NB4 (cell line): Measurements from ENCODE around the gene SOCS1.

Source experiments
- DNase-seq: peaks from one replicate; pipeline ENCODE4 v3.0.0; 2010; ENCODE audit warnings: low read depth
- H3K4me3 ChIP-seq: one replicate; pipeline ENCODE4 v1.5.1; 2011; ENCODE audit warnings: mild to moderate bottlenecking, low read depth, low read length, moderate library complexity
- MYC ChIP-seq: IDR thresholded peaks from 2 replicates; pipeline ENCODE4 v1.6.1; 2011; ENCODE audit warnings: low read depth, low read length
- POLR2A ChIP-seq: IDR thresholded peaks from 2 replicates; pipeline ENCODE4 v1.6.1; 2011; ENCODE audit warnings: mild to moderate bottlenecking; ENCODE audit not compliant: insufficient read length; ENCODE audit errors: extremely low read depth
- TF ChIP-seq, protein P1 (sequence below): IDR thresholded peaks from 2 replicates; pipeline ENCODE4 v1.6.1; 2011; ENCODE audit warnings: low read depth, low read length
- TF ChIP-seq, protein P2 (sequence below): IDR thresholded peaks from one replicate; pipeline ENCODE4 v1.5.1; 2012; ENCODE audit warnings: low read depth, low read length

The SOCS1 gene

DNA sequence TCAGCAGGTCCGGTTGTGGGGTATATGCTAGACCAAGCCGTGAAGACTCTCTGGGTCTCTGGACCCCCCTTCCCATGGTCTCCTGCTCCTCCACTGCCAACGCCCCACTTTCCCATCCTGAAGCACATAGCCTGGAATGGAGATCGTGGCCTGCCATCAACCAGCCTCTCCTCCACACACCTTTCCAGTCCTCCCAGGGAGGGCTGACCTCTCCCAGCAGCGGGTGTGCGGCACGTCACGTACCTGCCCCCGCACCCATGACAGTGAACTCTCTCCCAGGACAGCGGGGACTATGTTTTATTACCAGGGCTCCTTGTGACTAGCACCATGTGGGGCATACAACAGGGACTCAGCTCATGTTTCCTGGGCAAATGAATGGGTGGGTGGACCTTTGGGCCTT, 15.6 kb upstream of the SOCS1 start:
- H3K4me3 ChIP-seq: no peak overlapping the region
- DNase-seq: no peak
- TF ChIP-seq POLR2A: no peak
- TF ChIP-seq, protein P1, sequence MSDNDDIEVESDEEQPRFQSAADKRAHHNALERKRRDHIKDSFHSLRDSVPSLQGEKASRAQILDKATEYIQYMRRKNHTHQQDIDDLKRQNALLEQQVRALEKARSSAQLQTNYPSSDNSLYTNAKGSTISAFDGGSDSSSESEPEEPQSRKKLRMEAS: no peak
- TF ChIP-seq, protein P2, sequence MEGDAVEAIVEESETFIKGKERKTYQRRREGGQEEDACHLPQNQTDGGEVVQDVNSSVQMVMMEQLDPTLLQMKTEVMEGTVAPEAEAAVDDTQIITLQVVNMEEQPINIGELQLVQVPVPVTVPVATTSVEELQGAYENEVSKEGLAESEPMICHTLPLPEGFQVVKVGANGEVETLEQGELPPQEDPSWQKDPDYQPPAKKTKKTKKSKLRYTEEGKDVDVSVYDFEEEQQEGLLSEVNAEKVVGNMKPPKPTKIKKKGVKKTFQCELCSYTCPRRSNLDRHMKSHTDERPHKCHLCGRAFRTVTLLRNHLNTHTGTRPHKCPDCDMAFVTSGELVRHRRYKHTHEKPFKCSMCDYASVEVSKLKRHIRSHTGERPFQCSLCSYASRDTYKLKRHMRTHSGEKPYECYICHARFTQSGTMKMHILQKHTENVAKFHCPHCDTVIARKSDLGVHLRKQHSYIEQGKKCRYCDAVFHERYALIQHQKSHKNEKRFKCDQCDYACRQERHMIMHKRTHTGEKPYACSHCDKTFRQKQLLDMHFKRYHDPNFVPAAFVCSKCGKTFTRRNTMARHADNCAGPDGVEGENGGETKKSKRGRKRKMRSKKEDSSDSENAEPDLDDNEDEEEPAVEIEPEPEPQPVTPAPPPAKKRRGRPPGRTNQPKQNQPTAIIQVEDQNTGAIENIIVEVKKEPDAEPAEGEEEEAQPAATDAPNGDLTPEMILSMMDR: no peak
- no peak for TF ChIP-seq MYC

- TF ChIP-seq POLR2A (no peak), MYC (no peak)
- TF ChIP-seq, protein P2: no peak
- TF ChIP-seq, protein P1: no peak
- no peak overlapping the region for H3K4me3 ChIP-seq
- no peak for DNase-seq
These were observed 14.7 kb upstream of the SOCS1 start for GRCh38 chr16:11270602-11271162.

DNA sequence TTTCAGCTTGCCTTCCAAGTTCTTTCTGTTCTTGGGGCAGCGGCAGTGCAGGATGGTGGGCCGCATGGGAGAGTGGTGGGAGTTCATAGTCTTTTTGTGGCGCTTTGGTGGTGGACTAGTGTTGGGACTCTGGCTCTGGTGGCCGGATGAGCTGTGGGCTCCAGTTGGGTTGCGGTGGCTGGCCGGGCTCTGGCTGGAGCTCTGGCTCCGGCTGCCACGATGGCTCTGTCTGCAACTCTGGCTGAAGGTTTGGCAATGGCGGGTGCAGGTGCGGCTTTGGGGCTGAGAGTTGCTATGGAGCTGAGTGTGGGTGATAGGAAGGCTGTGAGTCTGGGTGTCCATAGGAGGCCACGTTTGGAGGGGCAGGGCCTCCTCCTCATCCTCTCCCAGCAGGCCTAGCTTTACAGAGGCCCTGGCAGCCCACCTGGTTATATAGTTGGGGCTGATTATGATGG, 12.9 kb upstream of the SOCS1 start, which contains the start of gene TNP2:
Gene TNP2 (minus strand): TSS at position 405 of the 455 bp plus-strand sequence. CDS start 63 bp downstream, at position 342.
- TF ChIP-seq MYC (no peak), POLR2A (no peak)
- TF ChIP-seq, protein P2: no peak
- TF ChIP-seq, protein P1: no peak
- no peak for DNase-seq
- no peak within 1 kb of the TSS for H3K4me3 ChIP-seq

GRCh38 chr16:11265124-11265523, 9.1 kb upstream of the SOCS1 start:
- H3K4me3 ChIP-seq: no peak overlapping the region
- TF ChIP-seq, protein P1: no peak
- no peak for TF ChIP-seq MYC
- TF ChIP-seq POLR2A: no peak
- TF ChIP-seq, protein P2: no peak
- no peak for DNase-seq

DNA sequence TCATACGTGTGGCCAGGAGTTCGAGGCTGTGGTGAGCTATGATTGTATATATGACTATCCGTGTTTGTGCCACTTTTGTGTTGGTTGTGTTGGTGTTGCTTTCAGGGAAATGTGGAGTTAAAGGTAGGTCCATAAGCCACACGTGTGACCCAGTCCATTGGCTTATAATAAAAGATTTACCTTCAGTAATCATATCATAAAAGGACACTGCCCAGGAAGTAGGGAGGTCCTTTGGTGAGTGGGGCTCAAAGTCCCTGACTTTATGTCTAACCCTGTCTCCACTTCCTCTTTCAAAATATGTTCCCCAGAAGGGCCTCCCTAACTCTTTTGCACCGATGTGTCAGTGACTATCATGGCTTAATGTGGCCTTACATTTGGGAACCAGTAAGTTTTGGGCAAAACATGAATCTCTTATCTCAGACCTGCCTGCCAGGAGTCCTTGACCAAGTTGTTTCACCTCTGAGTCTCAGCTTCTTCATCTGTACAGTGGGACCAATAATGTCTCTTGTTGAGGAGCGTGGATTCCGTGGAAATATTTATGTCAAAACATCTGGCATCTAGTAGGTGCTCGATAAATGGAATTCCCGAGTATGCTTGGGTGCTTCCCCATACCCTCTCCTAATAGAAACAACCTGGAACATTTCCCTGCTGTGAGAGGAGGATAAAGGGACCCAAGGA, 8.3 kb upstream of the SOCS1 start:
- H3K4me3 ChIP-seq: no peak overlapping the region
- TF ChIP-seq, protein P2: no peak
- no peak for TF ChIP-seq MYC
- TF ChIP-seq POLR2A: no peak
- TF ChIP-seq, protein P1: no peak
- DNase-seq: peak; percentile 68
